Neural progenitor cell (in vitro differentiated cells): Measurements from ENCODE around the gene COL23A1. TPM values are rescaled to one million over a fixed set of nuclear protein-coding genes. Genes with fewer than 3 reads are reported as not detected.

Experiments used
- DNase-seq: peaks from one replicate; pipeline ENCODE4 v3.0.0-alpha.2; 2016; ENCODE audit warnings: low spot score
- H2AFZ ChIP-seq: fragments of 200-600 bp; sonication (generic); replicated peaks from 2 replicates; pipeline ENCODE4 v1.6.1; 2016; ENCODE audit warnings: antibody characterized with exemption
- H3F3A ChIP-seq: fragments of 200-600 bp; sonication (generic); 2 replicates; pipeline ENCODE4 v1.6.1; 2016; ENCODE audit warnings: antibody characterized with exemption, low read depth
- H3K27ac ChIP-seq: fragments of 200-600 bp; sonication (generic); 2 replicates; pipeline ENCODE4 v1.5.1; 2016; ENCODE audit warnings: mild to moderate bottlenecking
- H3K27me3 ChIP-seq: fragments of 200-600 bp; sonication (generic); 2 replicates; pipeline ENCODE4 v1.6.1; 2016; ENCODE audit warnings: mild to moderate bottlenecking, moderate library complexity
- H3K36me3 ChIP-seq: fragments of 200-600 bp; sonication (generic); 2 replicates; pipeline ENCODE4 v1.5.1; 2016
- H3K4me1 ChIP-seq: fragments of 200-600 bp; sonication (generic); 2 replicates; pipeline ENCODE4 v1.6.1; 2016; ENCODE audit warnings: mixed run types
- H3K4me2 ChIP-seq: fragments of 200-600 bp; sonication (generic); 2 replicates; pipeline ENCODE4 v1.6.1; 2016
- H3K4me3 ChIP-seq: fragments of 200-600 bp; sonication (generic); 2 replicates; pipeline ENCODE4 v1.5.1; 2016
- H3K79me2 ChIP-seq: fragments of 200-600 bp; sonication (generic); 2 replicates; pipeline ENCODE4 v1.6.1; 2016; ENCODE audit warnings: low read depth
- H3K9ac ChIP-seq: fragments of 200-600 bp; sonication (generic); 2 replicates; pipeline ENCODE4 v1.6.1; 2016
- H3K9me3 ChIP-seq: fragments of 200-600 bp; sonication (generic); 2 replicates; pipeline ENCODE4 v1.5.1; 2016; ENCODE audit warnings: low read depth
- H4K20me1 ChIP-seq: fragments of 200-600 bp; sonication (generic); 2 replicates; pipeline ENCODE4 v1.6.1; 2016; ENCODE audit warnings: low read depth
- H3K27ac Mint-ChIP-seq: 3 replicates; pipeline ENCODE4 v1.8.0; 2021; ENCODE audit warnings: mixed read lengths
- H3K27me3 Mint-ChIP-seq: 2 replicates; pipeline ENCODE4 v1.8.0; 2022; ENCODE audit warnings: low read depth, mild to moderate bottlenecking, inconsistent platforms, moderate library complexity, mixed read lengths; ENCODE audit not compliant: insufficient read depth
- H3K36me3 Mint-ChIP-seq: 3 replicates; pipeline ENCODE4 v1.8.0; 2021; ENCODE audit warnings: mixed read lengths
- H3K4me1 Mint-ChIP-seq: 3 replicates; pipeline ENCODE4 v1.8.0; 2021; ENCODE audit warnings: mixed read lengths
- H3K4me3 Mint-ChIP-seq: 3 replicates; pipeline ENCODE4 v1.8.0; 2021; ENCODE audit warnings: mild to moderate bottlenecking, moderate library complexity, mixed read lengths
- H3K9me3 Mint-ChIP-seq: 3 replicates; pipeline ENCODE4 v1.8.0; 2020; ENCODE audit warnings: mixed read lengths
- CTCF ChIP-seq: fragments of 200-600 bp; sonication (generic); IDR thresholded peaks from 2 replicates; pipeline ENCODE4 v1.5.1; 2017; ENCODE audit warnings: antibody characterized with exemption, mild to moderate bottlenecking
- EZH2 ChIP-seq: fragments of 200-600 bp; sonication (generic); IDR thresholded peaks from 2 replicates; pipeline ENCODE4 v1.6.1; 2017; ENCODE audit warnings: antibody characterized with exemption, mild to moderate bottlenecking, moderate library complexity
- EZH2phosphoT487 ChIP-seq: fragments of 200-600 bp; sonication (generic); IDR thresholded peaks from 2 replicates; pipeline ENCODE4 v1.6.1; 2017; ENCODE audit warnings: antibody characterized with exemption
- total RNA-seq: library from RNA; depleted of rRNA; stranded (reverse); fragments of >200 nt; gene quantifications from 2 replicates; pipeline ENCODE4 v1.2.3, GENCODE V29; 2015; ENCODE audit warnings: low replicate concordance

Gene COL23A1
- total RNA-seq, 1 donor from 2014 or later: not detected

- Histone ChIP-seq H2AFZ (no peak overlapping the region), H3K4me2 (no peak overlapping the region), H4K20me1 (peaks cover 10% of the 10 kb centered on the region), H3K27me3 (peaks cover 24% of the 10 kb centered on the region), H3K36me3 (no peaks in the 10 kb centered on the region), H3K79me2 (no peaks in the 10 kb centered on the region), H3K4me3 (no peak overlapping the region), H3K27ac (no peak overlapping the region), H3K4me1 (peaks cover 6% of the 10 kb centered on the region), H3K9ac (no peak overlapping the region), H3K9me3 (no peaks in the 10 kb centered on the region), H3F3A (no peaks in the 10 kb centered on the region)
- Mint-ChIP-seq H3K4me1 (peaks cover 40% of the 10 kb centered on the region), H3K9me3 (peaks cover 13% of the 10 kb centered on the region), H3K27me3 (peaks cover 10% of the 10 kb centered on the region), H3K36me3 (no peaks in the 10 kb centered on the region), H3K4me3 (no peak overlapping the region), H3K27ac (no peak overlapping the region)
- no peak for TF ChIP-seq CTCF
- no peak for TF ChIP-seq EZH2
- TF ChIP-seq EZH2phosphoT487: no peak
- DNase-seq: no peak
Observed at GRCh38 chr5:178284996-178285395, 305.2 kb downstream of the COL23A1 start.

GRCh38 chr5:178284093-178284675 lies 306.0 kb downstream of the COL23A1 start:
- no peaks in the 10 kb centered on the region for H3K79me2 ChIP-seq
- Mint-ChIP-seq H3K4me1 (peaks cover 36% of the 10 kb centered on the region), H3K9me3 (peaks cover 13% of the 10 kb centered on the region), H3K27me3 (peaks cover 9% of the 10 kb centered on the region), H3K4me3 (no peak overlapping the region), H3K27ac (no peak overlapping the region), H3K36me3 (no peaks in the 10 kb centered on the region)
- DNase-seq: peak; percentile 52
- H3K4me3 ChIP-seq: no peak overlapping the region
- TF ChIP-seq CTCF: peak; percentile 76
- TF ChIP-seq EZH2phosphoT487: no peak
- no peak for TF ChIP-seq EZH2
- H4K20me1 ChIP-seq: peaks cover 6% of the 10 kb centered on the region
- H3K27me3 ChIP-seq: peaks cover 23% of the 10 kb centered on the region
- no peaks in the 10 kb centered on the region for H3K36me3 ChIP-seq
- no peaks in the 10 kb centered on the region for H3F3A ChIP-seq
- no peak overlapping the region for H3K27ac ChIP-seq
- H3K9me3 ChIP-seq: no peaks in the 10 kb centered on the region
- no peak overlapping the region for H3K9ac ChIP-seq
- no peak overlapping the region for H2AFZ ChIP-seq
- peaks cover 3% of the 10 kb centered on the region for H3K4me1 ChIP-seq
- H3K4me2 ChIP-seq: no peak overlapping the region

GRCh38 chr5:178283520-178283919 lies 306.7 kb downstream of the COL23A1 start:
- H3K4me3 ChIP-seq: no peak overlapping the region
- peaks cover 23% of the 10 kb centered on the region for H3K27me3 ChIP-seq
- no peaks in the 10 kb centered on the region for H3K79me2 ChIP-seq
- Mint-ChIP-seq H3K36me3 (no peaks in the 10 kb centered on the region), H3K27me3 (peaks cover 7% of the 10 kb centered on the region), H3K4me1 (peaks cover 29% of the 10 kb centered on the region), H3K27ac (no peak overlapping the region), H3K4me3 (no peak overlapping the region), H3K9me3 (peaks cover 13% of the 10 kb centered on the region)
- no peaks in the 10 kb centered on the region for H3F3A ChIP-seq
- no peak overlapping the region for H3K27ac ChIP-seq
- H2AFZ ChIP-seq: no peak overlapping the region
- no peaks in the 10 kb centered on the region for H3K36me3 ChIP-seq
- no peaks in the 10 kb centered on the region for H3K4me1 ChIP-seq
- no peak overlapping the region for H3K9ac ChIP-seq
- no peaks in the 10 kb centered on the region for H3K9me3 ChIP-seq
- DNase-seq: no peak
- TF ChIP-seq CTCF (no peak), EZH2 (no peak), EZH2phosphoT487 (no peak)
- no peak overlapping the region for H3K4me2 ChIP-seq
- H4K20me1 ChIP-seq: peaks cover under 1% of the 10 kb centered on the region
